Measurements from ENCODE around the gene METTL13.

The METTL13 gene

GRCh38 chr1:171784784-171785183, 3.3 kb downstream of the METTL13 start:
- Histone ChIP-seq H3K27me3 (ENCODE audit: control insufficient read depth, low read length) (no peaks in the 10 kb centered on the region), H3F3A (ENCODE audit: control insufficient read depth, insufficient read depth) (peaks cover 8% of the 10 kb centered on the region), H3K27ac (ENCODE audit: low read depth, low read length) (no peak overlapping the region), H3K4me2 (ENCODE audit: low read length) (peak overlapping the region; percentile 75), H3K9me3 (ENCODE audit: control insufficient read depth, insufficient read depth, low read length) (no peaks in the 10 kb centered on the region), H3K9me2 (replicated peaks; ENCODE audit: control insufficient read depth, low read length) (no peaks in the 10 kb centered on the region), H3K36me3 (ENCODE audit: control insufficient read depth, low read length) (peaks cover 72% of the 10 kb centered on the region), H4K20me1 (ENCODE audit: control insufficient read depth, insufficient read depth, low read depth, low read length) (0 out of 2 replicates have a peak, but pooled peaks cover 2% of the 10 kb centered on the region), H3K4me3 (ENCODE audit: low read length) (0 out of 2 replicates have a peak overlapping the region, but pooled peaks have one; percentile 16), H3K79me2 (ENCODE audit: control insufficient read depth, low read length) (peaks cover 58% of the 10 kb centered on the region), H3K4me1 (ENCODE audit: control insufficient read depth, low read length) (peaks cover 40% of the 10 kb centered on the region)
- no peak for TF ChIP-seq EZH2phosphoT487 (IDR thresholded peaks at IDR 0.05; ENCODE audit: borderline replicate concordance, low read length)

DNA sequence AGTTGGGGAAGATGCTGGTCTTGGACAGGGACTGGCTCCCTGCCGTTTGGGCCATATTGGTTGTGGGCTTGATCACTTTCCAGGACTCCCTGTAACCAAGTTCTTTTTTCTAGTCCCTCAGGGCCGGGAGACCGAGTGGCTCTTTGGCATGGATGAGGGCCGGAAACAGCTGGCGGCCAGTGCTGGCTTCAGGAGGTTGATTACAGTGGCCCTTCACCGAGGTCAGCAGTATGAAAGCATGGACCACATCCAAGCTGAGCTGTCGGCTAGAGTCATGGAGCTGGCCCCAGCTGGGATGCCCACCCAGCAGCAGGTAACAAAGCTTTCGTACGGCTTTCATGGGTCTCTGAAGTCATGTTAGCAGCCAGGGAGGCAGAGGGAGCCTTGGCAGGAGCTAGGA, 4.3 kb downstream of the METTL13 start:
- Histone ChIP-seq H3K9me3 (ENCODE audit: control insufficient read depth, insufficient read depth, low read length) (no peaks in the 10 kb centered on the region), H3K79me2 (ENCODE audit: control insufficient read depth, low read length) (peaks cover 60% of the 10 kb centered on the region), H3K36me3 (ENCODE audit: control insufficient read depth, low read length) (peaks cover 82% of the 10 kb centered on the region)

GRCh38 chr1:171786534-171786933, 5.1 kb downstream of the METTL13 start:
- Histone ChIP-seq H3K4me2 (ENCODE audit: low read length) (no peak overlapping the region), H3K9me2 (replicated peaks; ENCODE audit: control insufficient read depth, low read length) (no peaks in the 10 kb centered on the region), H3F3A (ENCODE audit: control insufficient read depth, insufficient read depth) (no peaks in the 10 kb centered on the region), H3K36me3 (ENCODE audit: control insufficient read depth, low read length) (peaks cover 90% of the 10 kb centered on the region), H3K79me2 (ENCODE audit: control insufficient read depth, low read length) (peaks cover 59% of the 10 kb centered on the region), H3K9me3 (ENCODE audit: control insufficient read depth, insufficient read depth, low read length) (no peaks in the 10 kb centered on the region), H3K4me3 (ENCODE audit: low read length) (no peak overlapping the region), H3K27me3 (ENCODE audit: control insufficient read depth, low read length) (no peaks in the 10 kb centered on the region), H4K20me1 (ENCODE audit: control insufficient read depth, insufficient read depth, low read depth, low read length) (0 out of 2 replicates have a peak, but pooled peaks cover 2% of the 10 kb centered on the region), H3K4me1 (ENCODE audit: control insufficient read depth, low read length) (peaks cover 29% of the 10 kb centered on the region), H3K27ac (ENCODE audit: low read depth, low read length) (no peak overlapping the region)
- no peak for TF ChIP-seq CTCF (IDR thresholded peaks at IDR 0.05; ENCODE audit: low read depth, low read length, poor library complexity, severe bottlenecking)
- TF ChIP-seq EZH2phosphoT487 (IDR thresholded peaks at IDR 0.05; ENCODE audit: borderline replicate concordance, low read length): no peak

More for the DNA sequence above, 4.3 kb downstream of the METTL13 start:
- H3K4me3 ChIP-seq (ENCODE audit: low read length): no peak overlapping the region
- H3K4me2 ChIP-seq (ENCODE audit: low read length): no peak overlapping the region
- no peaks in the 10 kb centered on the region for H3K9me2 ChIP-seq (replicated peaks; ENCODE audit: control insufficient read depth, low read length)
- H4K20me1 ChIP-seq (ENCODE audit: control insufficient read depth, insufficient read depth, low read depth, low read length): 0 out of 2 replicates have a peak, but pooled peaks cover 2% of the 10 kb centered on the region
- H3K4me1 ChIP-seq (ENCODE audit: control insufficient read depth, low read length): peaks cover 31% of the 10 kb centered on the region
- H3F3A ChIP-seq (ENCODE audit: control insufficient read depth, insufficient read depth): peaks cover 2% of the 10 kb centered on the region; the same call in 1 of the 2 replicates
- TF ChIP-seq EZH2phosphoT487 (IDR thresholded peaks at IDR 0.05; ENCODE audit: borderline replicate concordance, low read length) (no peak), CTCF (IDR thresholded peaks at IDR 0.05; ENCODE audit: low read depth, low read length, poor library complexity, severe bottlenecking) (no peak)
- H3K27ac ChIP-seq (ENCODE audit: low read depth, low read length): no peak overlapping the region
- no peaks in the 10 kb centered on the region for H3K27me3 ChIP-seq (ENCODE audit: control insufficient read depth, low read length)

- Histone ChIP-seq H3K79me2 (ENCODE audit: control insufficient read depth, low read length) (peaks cover 45% of the 10 kb centered on the region), H3F3A (ENCODE audit: control insufficient read depth, insufficient read depth) (no peaks in the 10 kb centered on the region), H3K4me1 (ENCODE audit: control insufficient read depth, low read length) (peaks cover 20% of the 10 kb centered on the region), H4K20me1 (ENCODE audit: control insufficient read depth, insufficient read depth, low read depth, low read length) (0 out of 2 replicates have a peak, but pooled peaks cover 2% of the 10 kb centered on the region), H3K4me3 (ENCODE audit: low read length) (no peak overlapping the region), H3K4me2 (ENCODE audit: low read length) (no peak overlapping the region), H3K27me3 (ENCODE audit: control insufficient read depth, low read length) (no peaks in the 10 kb centered on the region), H3K27ac (ENCODE audit: low read depth, low read length) (no peak overlapping the region), H3K36me3 (ENCODE audit: control insufficient read depth, low read length) (peaks cover 99% of the 10 kb centered on the region), H3K9me3 (ENCODE audit: control insufficient read depth, insufficient read depth, low read length) (no peaks in the 10 kb centered on the region), H3K9me2 (replicated peaks; ENCODE audit: control insufficient read depth, low read length) (no peaks in the 10 kb centered on the region)
- TF ChIP-seq EZH2phosphoT487 (IDR thresholded peaks at IDR 0.05; ENCODE audit: borderline replicate concordance, low read length) (no peak), CTCF (IDR thresholded peaks at IDR 0.05; ENCODE audit: low read depth, low read length, poor library complexity, severe bottlenecking) (no peak)
Observed at GRCh38 chr1:171787686-171788480, 6.4 kb downstream of the METTL13 start.
